Gastrocnemius medialis (tissue), 4 donors: ENCODE results near the gene SSTR4.

Source experiments
- POLR2A ChIP-seq, 2 donors: fragments of 450-650 bp; IDR thresholded peaks; one replicate each; pipeline ENCODE4 v1.6.1; 2017; ENCODE audit warnings: antibody characterized with exemption in 2 of 2, mild to moderate bottlenecking in 2 of 2, moderate library complexity in 2 of 2
- TF ChIP-seq, protein P1 (sequence below), 5 experiments: fragments of 450-650 bp in 3 of 5; fragments of 200-600 bp in 2 of 5; sonication (generic) in 2 of 5; IDR thresholded peaks in 4 of 5; conservative IDR thresholded peaks in 1 of 5; 1 replicate in 4 of 5; 2 replicates in 1 of 5; pipeline ENCODE4 v1.5.1; 2016 to 2019; ENCODE audit warnings: antibody characterized with exemption in 5 of 5, mild to moderate bottlenecking in 3 of 5, moderate library complexity in 3 of 5

- TF ChIP-seq POLR2A (IDR thresholded peaks at IDR 0.05): no peak
- TF ChIP-seq, protein P1, sequence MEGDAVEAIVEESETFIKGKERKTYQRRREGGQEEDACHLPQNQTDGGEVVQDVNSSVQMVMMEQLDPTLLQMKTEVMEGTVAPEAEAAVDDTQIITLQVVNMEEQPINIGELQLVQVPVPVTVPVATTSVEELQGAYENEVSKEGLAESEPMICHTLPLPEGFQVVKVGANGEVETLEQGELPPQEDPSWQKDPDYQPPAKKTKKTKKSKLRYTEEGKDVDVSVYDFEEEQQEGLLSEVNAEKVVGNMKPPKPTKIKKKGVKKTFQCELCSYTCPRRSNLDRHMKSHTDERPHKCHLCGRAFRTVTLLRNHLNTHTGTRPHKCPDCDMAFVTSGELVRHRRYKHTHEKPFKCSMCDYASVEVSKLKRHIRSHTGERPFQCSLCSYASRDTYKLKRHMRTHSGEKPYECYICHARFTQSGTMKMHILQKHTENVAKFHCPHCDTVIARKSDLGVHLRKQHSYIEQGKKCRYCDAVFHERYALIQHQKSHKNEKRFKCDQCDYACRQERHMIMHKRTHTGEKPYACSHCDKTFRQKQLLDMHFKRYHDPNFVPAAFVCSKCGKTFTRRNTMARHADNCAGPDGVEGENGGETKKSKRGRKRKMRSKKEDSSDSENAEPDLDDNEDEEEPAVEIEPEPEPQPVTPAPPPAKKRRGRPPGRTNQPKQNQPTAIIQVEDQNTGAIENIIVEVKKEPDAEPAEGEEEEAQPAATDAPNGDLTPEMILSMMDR (IDR thresholded peaks at IDR 0.05 in 4 of 5, conservative IDR thresholded peaks at IDR 0.05 in 1 of 5): no peak
These were observed 13.2 kb upstream of the SSTR4 start for GRCh38 chr20:23021951-23022350.
